ENCODE results near the gene PCBP3. TPM values are rescaled to one million over a fixed set of nuclear protein-coding genes. Genes with fewer than 3 reads are reported as not detected.

The PCBP3 gene
- total and polyA plus RNA-seq, 2 of the 13 experiments (the other 11 are each of a cell fraction or from before 2014, with no cell fraction given), result not detected

- TF ChIP-seq ZNF24 (IDR thresholded peaks at IDR 0.05), result no peak
- TF ChIP-seq IKZF1 (IDR thresholded peaks at IDR 0.05), result no peak
These were observed 143.1 kb downstream of the PCBP3 start (continued) for GRCh38 chr21:45786660-45787059.

GRCh38 chr21:45787371-45787770 is 143.8 kb downstream of the PCBP3 start:
- no peak for ATAC-seq
- ChIA-PET POLR2A (no interaction called here), CTCF (ENCODE audit: low intra/inter-chr PET ratio, low total read pairs) (no interaction called here)
- no peak overlapping the region for H2AFZ ChIP-seq (ENCODE audit: low read length)
- no peaks in the 10 kb centered on the region for H3K4me1 ChIP-seq (ENCODE audit: insufficient read depth, low read length)
- no peaks in the 10 kb centered on the region for H4K20me1 ChIP-seq (ENCODE audit: insufficient read depth, low read length)
- H3K9ac ChIP-seq (ENCODE audit: insufficient read depth, low read depth, low read length), result no peak overlapping the region
- no peaks in the 10 kb centered on the region for H3K79me2 ChIP-seq (ENCODE audit: insufficient read depth, low read length)
- no peak for DNase-seq (ENCODE audit: low spot score)
- intact Hi-C loops (cut with micrococcal nuclease; ENCODE audit: unreplicated experiment), result no loop called here
- H3K4me3 ChIP-seq (replicated peaks in 1 of 3; ENCODE audit: insufficient read depth in 1 of 3, low read depth in 2 of 3, low read length in 3 of 3), result no peak overlapping the region
- no peak for FAIRE-seq
- H3K36me3 ChIP-seq (replicated peaks in 1 of 2; ENCODE audit: control insufficient read depth in 1 of 2, insufficient read depth in 2 of 2, low read length in 2 of 2), result no peaks in the 10 kb centered on the region
- no peak overlapping the region for H3K27ac ChIP-seq (ENCODE audit: extremely low read length, insufficient read depth, low read length)
- BruUV-seq (replicated peaks), result no TSS peak
- no peak overlapping the region for H3K4me2 ChIP-seq (ENCODE audit: low read depth, low read length)
- in situ Hi-C loops (cut with HindIII; ENCODE audit: extremely low pct_ligation_motif_present, low pct_unique_long_range_greater_than_20kb), result no loop called here
- peaks cover 5 to 31% of the 10 kb centered on the region in 2 experiments; a peak in 4 of 5 replicates for H3K27me3 ChIP-seq (ENCODE audit: control insufficient read depth in 1 of 2, insufficient read depth in 2 of 2, low read length in 2 of 2)
- no peaks in the 10 kb centered on the region for H3K9me3 ChIP-seq (ENCODE audit: low read length)
- 70% methylated on average over 7 of the region's 8 CpGs for WGBS (ENCODE audit: low lambda C conversion rate)
- TF ChIP-seq FOXO4 (CRISPR knock-in tag; conservative IDR thresholded peaks at IDR 0.05), result no peak
- TF ChIP-seq ZNF703 (CRISPR knock-in tag; IDR thresholded peaks at IDR 0.05; ENCODE audit: borderline replicate concordance), result no peak
- TF ChIP-seq ZNF275 (CRISPR knock-in tag; IDR thresholded peaks at IDR 0.05; ENCODE audit: borderline replicate concordance), result no peak
- TF ChIP-seq ASH2L (IDR thresholded peaks at IDR 0.05; ENCODE audit: insufficient read length, low read depth, low read length), result no peak
- no peak for TF ChIP-seq ZBTB46 (CRISPR knock-in tag; IDR thresholded peaks at IDR 0.05; ENCODE audit: borderline replicate concordance)
- TF ChIP-seq MAFF (IDR thresholded peaks at IDR 0.05; ENCODE audit: low read depth, low read length), result no peak
- no peak for TF ChIP-seq ZNF383 (CRISPR knock-in tag; IDR thresholded peaks at IDR 0.05; ENCODE audit: borderline replicate concordance)
- no peak for TF ChIP-seq PRDM4 (CRISPR knock-in tag; IDR thresholded peaks at IDR 0.05; ENCODE audit: borderline replicate concordance)
- TF ChIP-seq TRAFD1 (CRISPR knock-in tag; IDR thresholded peaks at IDR 0.05; ENCODE audit: borderline replicate concordance), result no peak

All from HepG2 (cell line).